ENCODE data around the gene REG1B. TPM values are rescaled to one million over a fixed set of nuclear protein-coding genes. Genes with fewer than 3 reads are reported as not detected.

REG1B gene
- total RNA-seq, 1 experiment from 2014 or later, result 2.0 TPM

GRCh38 chr2:79099140-79099686 is 11.4 kb upstream of the REG1B start:
- CTCF ChIA-PET, result no interaction called here
- in situ Hi-C loops (cut with HindIII; ENCODE audit: low pct_unique_long_range_greater_than_20kb, low sequenced_read_pairs), result no loop called here

GRCh38 chr2:79097843-79098242 is 10.1 kb upstream of the REG1B start:
- H3K27me3 ChIP-seq (ENCODE audit: control insufficient read depth, insufficient read depth, low read length), result no peaks in the 10 kb centered on the region
- POLR2A ChIA-PET, result no interaction called here
- BruUV-seq (replicated peaks), result no TSS peak
- CTCF ChIA-PET, result no interaction called here
- no peak for TF ChIP-seq POLR2AphosphoS5 (IDR thresholded peaks at IDR 0.05; ENCODE audit: low read depth, low read length)
- TF ChIP-seq CTCF (IDR thresholded peaks at IDR 0.05), result no peak
- no peak for TF ChIP-seq SIN3A (IDR thresholded peaks at IDR 0.05; ENCODE audit: borderline replicate concordance, insufficient read depth, low read depth, low read length)
- no peak for TF ChIP-seq REST (IDR thresholded peaks at IDR 0.05; ENCODE audit: insufficient read depth in 1 of 2, low read depth in 2 of 2, low read length in 1 of 2)
- TF ChIP-seq TCF7L2 (IDR thresholded peaks at IDR 0.05; ENCODE audit: low read depth, low read length), result no peak
- H3K36me3 ChIP-seq (ENCODE audit: control insufficient read depth, insufficient read depth, low read length), result no peaks in the 10 kb centered on the region
- intact Hi-C loops (cut with micrococcal nuclease; ENCODE audit: unreplicated experiment), result no loop called here
- no peak for ATAC-seq
- peaks cover 6% of the 10 kb centered on the region; the same call in 1 of the 2 replicates for H3K9me3 ChIP-seq (ENCODE audit: control insufficient read depth, insufficient read depth, low read depth, low read length)
- in situ Hi-C loops (cut with HindIII; ENCODE audit: low pct_unique_long_range_greater_than_20kb, low sequenced_read_pairs), result no loop called here
- no peak for DNase-seq (ENCODE audit: low read depth, low spot score)
- no peak overlapping the region for H3K4me3 ChIP-seq (ENCODE audit: low read depth in 2 of 2, low read length in 2 of 2)
- H3K27ac ChIP-seq (ENCODE audit: low read length), result no peak overlapping the region
- no peaks in the 10 kb centered on the region for H3K4me1 ChIP-seq (ENCODE audit: control insufficient read depth, insufficient read depth, low read length)

More at GRCh38 chr2:79099140-79099686, 11.4 kb upstream of the REG1B start:
- no peak for DNase-seq (ENCODE audit: low read depth, low spot score)
- BruUV-seq (replicated peaks), result no TSS peak
- peaks cover 6% of the 10 kb centered on the region; the same call in 1 of the 2 replicates for H3K9me3 ChIP-seq (ENCODE audit: control insufficient read depth, insufficient read depth, low read depth, low read length)
- no peaks in the 10 kb centered on the region for H3K4me1 ChIP-seq (ENCODE audit: control insufficient read depth, insufficient read depth, low read length)
- no peak overlapping the region for H3K4me3 ChIP-seq (ENCODE audit: low read depth in 2 of 2, low read length in 2 of 2)
- TF ChIP-seq TCF7L2 (IDR thresholded peaks at IDR 0.05; ENCODE audit: low read depth, low read length), result no peak
- TF ChIP-seq REST (IDR thresholded peaks at IDR 0.05; ENCODE audit: insufficient read depth in 1 of 2, low read depth in 2 of 2, low read length in 1 of 2), result no peak
- no peak for TF ChIP-seq POLR2AphosphoS5 (IDR thresholded peaks at IDR 0.05; ENCODE audit: low read depth, low read length)
- TF ChIP-seq CTCF (IDR thresholded peaks at IDR 0.05), result no peak
- TF ChIP-seq SIN3A (IDR thresholded peaks at IDR 0.05; ENCODE audit: borderline replicate concordance, insufficient read depth, low read depth, low read length), result no peak
- H3K27me3 ChIP-seq (ENCODE audit: control insufficient read depth, insufficient read depth, low read length), result no peaks in the 10 kb centered on the region
- no peaks in the 10 kb centered on the region for H3K36me3 ChIP-seq (ENCODE audit: control insufficient read depth, insufficient read depth, low read length)
- no peak for ATAC-seq
- intact Hi-C loops (cut with micrococcal nuclease; ENCODE audit: unreplicated experiment), result no loop called here
- H3K27ac ChIP-seq (ENCODE audit: low read length), result no peak overlapping the region
- POLR2A ChIA-PET, result no interaction called here
